Stimulated activated CD4-positive, alpha-beta T cell treated with anti-CD3 and anti-CD28 coated beads, TNF-alpha, amount 100 ng/mL, for 48 hours (primary cell): Measurements from ENCODE around the gene UACA.
"Not testable (repeated sequence)": the region's sequence is repeated elsewhere in the genome, so short reads cannot be mapped to it uniquely, and the experiment has no call there.

ENCODE experiments used
- DNase-seq, 3 donors: peaks; one replicate each; pipeline ENCODE4 v3.0.0-alpha.2; 2020; ENCODE audit warnings: low read depth in 3 of 3

The UACA gene, protein sequence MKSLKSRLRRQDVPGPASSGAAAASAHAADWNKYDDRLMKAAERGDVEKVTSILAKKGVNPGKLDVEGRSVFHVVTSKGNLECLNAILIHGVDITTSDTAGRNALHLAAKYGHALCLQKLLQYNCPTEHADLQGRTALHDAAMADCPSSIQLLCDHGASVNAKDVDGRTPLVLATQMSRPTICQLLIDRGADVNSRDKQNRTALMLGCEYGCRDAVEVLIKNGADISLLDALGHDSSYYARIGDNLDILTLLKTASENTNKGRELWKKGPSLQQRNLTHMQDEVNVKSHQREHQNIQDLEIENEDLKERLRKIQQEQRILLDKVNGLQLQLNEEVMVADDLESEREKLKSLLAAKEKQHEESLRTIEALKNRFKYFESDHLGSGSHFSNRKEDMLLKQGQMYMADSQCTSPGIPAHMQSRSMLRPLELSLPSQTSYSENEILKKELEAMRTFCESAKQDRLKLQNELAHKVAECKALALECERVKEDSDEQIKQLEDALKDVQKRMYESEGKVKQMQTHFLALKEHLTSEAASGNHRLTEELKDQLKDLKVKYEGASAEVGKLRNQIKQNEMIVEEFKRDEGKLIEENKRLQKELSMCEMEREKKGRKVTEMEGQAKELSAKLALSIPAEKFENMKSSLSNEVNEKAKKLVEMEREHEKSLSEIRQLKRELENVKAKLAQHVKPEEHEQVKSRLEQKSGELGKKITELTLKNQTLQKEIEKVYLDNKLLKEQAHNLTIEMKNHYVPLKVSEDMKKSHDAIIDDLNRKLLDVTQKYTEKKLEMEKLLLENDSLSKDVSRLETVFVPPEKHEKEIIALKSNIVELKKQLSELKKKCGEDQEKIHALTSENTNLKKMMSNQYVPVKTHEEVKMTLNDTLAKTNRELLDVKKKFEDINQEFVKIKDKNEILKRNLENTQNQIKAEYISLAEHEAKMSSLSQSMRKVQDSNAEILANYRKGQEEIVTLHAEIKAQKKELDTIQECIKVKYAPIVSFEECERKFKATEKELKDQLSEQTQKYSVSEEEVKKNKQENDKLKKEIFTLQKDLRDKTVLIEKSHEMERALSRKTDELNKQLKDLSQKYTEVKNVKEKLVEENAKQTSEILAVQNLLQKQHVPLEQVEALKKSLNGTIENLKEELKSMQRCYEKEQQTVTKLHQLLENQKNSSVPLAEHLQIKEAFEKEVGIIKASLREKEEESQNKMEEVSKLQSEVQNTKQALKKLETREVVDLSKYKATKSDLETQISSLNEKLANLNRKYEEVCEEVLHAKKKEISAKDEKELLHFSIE (N-terminal part only)

DNA sequence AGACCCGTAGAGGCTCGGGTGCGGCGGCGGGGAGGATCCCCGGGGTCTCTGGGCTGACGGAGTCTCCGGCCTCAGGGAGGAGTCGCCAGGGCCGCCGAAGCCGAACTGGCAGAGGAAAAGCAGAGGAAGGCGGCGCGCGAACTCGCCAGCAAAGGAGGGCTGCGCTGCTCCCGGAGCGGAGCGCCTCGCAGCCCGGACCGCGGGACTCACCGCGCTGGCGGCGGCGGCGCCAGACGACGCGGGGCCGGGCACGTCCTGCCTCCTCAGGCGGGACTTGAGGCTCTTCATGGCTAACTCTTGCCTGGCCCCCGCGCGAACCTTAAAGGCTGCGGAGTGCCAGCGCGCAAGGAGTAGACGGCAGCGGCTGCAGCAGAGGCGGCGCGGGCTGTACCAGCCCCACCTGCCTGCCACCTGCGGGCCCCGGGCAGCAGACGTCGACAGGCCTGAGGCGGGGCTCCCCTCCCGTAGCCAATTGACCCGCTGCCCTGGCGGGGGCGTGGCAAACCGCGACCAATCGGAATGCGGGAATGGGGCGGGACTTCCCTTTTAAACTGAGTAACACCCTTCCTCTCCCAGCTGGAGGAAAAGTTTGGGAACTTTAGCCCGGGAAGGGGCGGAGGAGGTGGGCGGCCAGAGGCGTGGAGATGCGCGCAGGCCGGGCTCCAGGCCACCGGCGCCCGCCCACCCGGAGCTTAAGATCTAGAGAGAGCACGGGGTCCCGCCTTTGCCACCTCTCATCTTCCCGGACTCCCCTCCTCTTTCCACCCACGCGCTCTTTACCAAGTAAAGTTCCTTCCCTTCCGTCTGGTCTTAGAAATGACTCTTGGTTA lies at the start of gene UACA:
TSS of gene UACA (minus strand) at position 439 of the 830 bp plus-strand sequence. CDS start at position 288, 151 bp downstream.
- peak; percentile 68 to 78 (median 72) for DNase-seq

DNA sequence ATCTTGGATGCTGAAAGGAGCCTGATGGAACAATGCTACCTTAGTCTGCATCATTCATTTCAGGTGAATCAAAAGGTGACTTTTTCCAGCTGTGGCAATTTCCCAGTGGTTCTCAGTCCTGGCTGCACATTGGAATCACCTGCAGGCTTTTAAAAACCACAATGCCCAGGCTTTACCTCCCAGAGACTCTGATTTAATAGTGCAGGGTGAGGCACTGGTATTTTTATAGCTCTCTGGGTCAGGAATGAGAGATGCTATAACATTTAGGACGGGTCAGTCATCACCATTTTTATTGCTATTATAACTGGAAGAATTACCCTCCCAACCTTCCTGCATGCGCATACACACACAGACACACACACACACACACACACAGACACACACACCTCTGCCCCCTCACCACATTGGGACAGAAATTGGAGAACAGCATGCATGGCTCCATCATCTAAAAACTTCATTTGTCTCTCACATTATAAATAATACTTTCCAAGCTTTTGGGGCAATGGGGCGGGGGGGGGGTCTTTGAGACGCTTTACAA lies 49.5 kb upstream of the UACA start:
- no peak for DNase-seq

DNA sequence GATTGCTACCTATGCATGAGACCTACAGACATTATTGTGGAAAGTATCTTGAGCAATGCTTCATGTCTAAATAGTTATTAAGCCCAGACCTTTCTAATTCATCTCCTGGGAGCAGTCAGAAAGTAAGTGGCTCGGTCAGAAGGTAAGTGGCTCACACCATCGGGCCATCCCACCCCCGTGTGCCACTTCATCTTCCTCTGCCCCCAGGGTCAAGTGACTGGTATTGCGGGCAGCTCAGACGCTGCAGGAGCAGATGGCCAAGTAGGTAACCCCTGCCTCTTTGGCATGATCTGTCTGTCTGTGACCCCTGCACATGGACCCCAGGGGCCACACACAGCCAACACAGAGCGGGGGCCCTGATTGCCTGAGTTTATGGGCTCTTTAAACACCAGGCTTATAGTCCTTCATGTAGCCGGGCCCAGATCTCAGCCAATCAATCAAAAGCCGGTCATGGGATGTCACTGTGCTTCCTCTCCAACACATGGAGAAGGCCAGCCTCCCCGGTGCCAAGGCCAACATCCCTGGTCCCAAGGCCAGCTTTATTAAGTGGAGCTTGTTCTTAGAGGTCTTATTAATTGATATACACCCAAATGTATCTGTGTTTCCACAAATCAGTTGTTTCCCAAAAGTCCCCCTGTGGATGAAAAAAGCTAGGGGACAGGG lies 47.7 kb upstream of the UACA start:
- no peak for DNase-seq

DNA sequence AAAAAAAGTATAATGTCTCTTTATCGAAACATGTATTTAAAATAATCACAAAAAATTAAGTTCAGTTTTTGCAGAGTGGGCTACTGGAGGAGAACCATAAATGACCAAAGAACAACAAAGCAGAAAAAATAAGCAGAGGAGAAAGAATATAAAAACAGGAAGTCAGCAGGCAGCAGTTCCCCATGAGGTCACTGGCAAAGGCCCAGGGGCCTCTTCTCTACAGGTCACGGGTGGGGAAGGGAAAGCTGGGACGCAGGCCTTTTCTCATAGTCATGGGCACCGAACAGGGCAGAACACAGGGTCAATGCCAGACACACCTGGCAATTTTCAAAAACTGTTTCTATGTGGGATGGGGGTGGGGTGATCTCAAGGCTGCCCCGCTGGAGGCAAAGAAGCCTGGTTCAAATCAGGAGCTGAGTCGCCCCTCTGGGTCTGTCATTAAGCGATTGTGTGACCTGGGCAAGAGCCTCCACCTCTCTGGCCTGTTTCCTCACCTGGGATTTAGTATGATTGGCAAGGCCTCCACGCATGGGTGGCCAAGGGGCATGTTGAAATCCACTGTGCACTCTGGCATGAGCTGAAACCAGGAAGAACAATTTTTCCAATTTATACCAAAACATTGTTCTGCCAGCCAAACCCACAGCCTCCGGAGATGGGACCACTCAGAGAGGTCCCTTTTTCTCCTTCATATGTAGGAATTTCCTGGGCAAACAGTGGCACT lies 43.8 kb upstream of the UACA start:
- no peak for DNase-seq

DNA sequence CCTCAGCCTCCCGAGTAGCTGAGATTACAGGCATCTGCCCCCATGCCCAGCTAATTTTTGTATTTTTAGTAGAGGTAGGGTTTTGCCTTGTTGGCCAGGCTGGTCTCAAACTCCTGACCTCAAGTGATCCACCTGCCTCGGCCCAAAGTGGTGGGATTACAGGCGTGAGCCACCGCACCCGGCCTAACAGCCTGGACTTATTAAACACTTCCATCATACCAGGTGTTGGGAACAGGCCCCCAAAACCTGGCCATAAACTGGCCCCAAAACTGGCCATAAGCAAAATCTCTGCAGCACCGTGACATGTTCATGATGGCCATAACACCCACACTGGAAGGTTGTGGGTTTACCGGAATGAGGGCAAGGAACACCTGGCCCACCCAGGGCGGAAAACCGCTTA lies 41.0 kb upstream of the UACA start:
- DNase-seq, result not testable (repeated sequence)

DNA sequence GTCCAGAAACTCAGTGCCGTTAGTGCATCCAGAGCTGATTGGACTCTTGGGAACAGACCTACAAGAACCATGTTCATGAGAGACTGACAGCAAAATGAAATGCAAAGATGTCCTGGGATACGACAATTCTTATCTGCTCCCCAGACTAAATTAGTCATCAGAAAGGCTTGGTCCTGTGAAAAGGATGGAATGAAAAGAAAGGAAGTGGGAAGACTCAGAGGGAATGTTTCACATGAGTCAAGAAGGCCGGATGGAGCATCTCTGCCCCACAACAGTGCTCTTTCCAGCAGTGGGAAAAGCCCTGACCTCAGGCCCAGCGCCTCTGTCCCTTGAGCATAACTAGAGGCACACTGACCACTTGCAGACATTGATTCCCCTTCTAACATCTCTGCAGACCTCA lies 39.3 kb upstream of the UACA start:
- no peak for DNase-seq

DNA sequence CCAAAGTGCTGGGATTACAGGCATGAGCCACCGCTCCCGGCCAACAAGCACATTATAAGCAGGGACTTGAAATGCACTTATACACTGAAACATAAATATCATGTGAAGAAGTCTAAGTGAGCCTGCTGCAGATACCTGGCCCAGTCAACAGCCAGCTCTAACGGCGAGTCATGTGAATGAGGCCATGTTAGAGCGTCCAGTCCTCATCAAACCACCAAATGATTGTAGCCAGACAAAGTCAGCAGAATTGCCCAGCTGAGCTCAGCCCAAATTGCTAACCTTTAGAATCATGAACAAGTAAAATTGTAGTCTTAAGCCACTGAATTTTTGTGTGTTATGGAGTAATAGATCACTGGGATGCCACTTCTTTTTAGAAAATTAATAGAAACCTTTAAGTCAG lies 37.8 kb upstream of the UACA start:
- DNase-seq, result no peak

DNA sequence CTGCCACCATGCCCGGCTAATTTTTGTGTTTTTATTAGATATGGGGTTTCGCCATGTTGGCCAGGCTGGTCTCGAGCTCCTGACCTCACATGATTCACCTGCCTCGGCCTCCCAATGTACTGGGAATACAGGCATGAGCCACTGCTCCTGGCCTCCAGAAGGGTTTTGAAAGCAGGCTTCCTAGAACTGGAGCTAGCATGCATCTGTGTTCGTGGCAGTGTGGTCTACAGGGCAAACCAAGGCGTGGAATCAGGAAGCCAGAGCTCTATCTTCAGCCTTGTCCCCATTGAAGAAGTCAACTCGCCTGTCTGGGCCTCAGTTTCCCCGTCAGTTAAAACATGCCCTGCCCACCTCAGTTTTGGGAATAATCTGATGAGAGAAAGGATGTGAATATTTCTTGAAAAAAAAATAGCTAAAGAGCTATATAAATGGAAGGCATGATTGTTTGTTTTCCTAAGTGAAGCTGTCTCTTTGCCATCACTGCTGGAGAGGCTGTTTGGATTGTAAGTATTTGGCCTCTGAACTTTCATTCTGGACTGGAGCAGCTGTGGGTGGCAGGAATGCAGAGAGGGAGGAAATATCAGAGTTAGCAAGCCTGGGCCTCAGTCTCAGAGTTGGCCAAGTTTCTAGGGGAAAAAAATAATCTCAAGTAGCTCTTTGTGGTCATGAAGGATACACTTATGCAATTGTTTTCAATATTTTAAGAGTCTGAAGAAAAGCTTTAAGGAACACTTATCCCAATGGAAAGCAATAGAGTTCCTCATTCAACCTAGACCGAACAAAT lies 36.5 kb upstream of the UACA start:
- no peak for DNase-seq

DNA sequence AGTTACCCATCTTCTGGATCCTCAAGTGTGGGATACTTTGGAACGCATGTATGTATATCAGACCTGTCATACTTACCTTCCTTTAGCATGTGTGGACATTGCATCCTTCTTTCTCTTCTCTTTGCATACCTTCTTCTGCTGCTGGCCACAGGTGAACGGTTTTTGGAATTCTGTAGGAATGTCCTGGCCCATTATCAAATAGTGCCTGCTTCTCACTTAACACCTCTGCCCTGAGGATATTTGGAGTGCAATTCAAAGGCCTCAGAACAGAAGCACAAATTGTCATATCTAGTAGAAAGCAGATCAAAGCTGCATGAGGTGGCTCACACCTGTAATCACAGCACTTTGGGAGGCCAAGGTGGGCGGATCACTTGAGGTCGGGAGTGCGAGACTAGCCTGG lies 34.1 kb upstream of the UACA start:
- DNase-seq, result no peak

DNA sequence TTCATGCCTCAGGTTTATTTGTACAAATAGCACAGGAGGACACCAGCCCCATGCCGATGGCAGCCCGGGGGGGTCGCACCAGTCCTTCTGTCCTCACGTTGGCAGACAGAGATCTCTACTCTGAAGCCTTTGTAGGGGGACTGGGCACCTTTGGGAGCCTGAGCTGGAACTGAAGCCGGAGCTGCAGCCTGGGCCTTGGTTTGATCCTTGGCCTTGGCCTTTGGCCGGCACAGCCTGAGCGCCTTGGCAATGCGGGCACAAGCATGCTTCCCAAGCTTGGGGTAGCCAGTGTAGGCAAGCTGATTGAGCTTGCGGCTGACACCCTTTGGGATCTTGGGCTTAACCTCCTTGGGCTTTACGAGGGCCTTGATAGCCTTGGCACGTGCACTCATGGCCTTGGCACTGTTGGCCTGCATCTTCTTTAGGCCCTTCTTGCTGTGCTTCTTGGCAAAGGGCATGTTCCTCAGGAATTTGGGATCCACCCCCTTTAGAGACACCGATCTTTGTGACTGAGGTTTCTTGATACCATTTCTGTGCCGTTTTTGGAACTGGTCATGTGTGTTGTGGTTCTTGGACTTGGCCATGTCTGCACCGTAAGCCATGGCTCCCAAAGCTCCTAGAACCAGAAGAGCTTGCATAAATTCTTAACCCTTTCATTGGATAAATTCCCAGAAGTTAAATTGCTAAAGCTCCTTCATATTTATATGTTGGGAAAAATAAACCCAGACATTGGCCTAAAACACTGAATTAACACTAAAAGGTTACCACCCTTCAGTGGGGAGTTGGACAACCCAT lies 33.4 kb upstream of the UACA start:
- DNase-seq, result no peak

DNA sequence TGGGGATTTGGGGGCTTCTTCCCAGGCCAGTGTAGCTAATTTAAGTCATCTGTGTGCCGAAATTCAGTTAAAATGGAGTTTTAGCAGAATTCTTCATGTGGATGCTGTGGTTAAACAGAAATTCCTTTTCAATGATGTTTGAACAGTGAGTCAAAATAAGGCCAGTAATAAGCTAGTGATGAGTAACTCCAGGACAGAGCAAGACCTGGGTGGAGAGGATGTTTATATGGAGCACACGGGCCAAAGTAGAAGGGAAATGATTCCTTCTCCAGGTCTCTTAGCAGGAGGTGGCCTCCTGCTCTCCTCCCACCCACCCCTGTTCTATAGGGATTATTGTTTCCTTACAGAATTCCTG lies 31.9 kb upstream of the UACA start:
- no peak for DNase-seq

DNA sequence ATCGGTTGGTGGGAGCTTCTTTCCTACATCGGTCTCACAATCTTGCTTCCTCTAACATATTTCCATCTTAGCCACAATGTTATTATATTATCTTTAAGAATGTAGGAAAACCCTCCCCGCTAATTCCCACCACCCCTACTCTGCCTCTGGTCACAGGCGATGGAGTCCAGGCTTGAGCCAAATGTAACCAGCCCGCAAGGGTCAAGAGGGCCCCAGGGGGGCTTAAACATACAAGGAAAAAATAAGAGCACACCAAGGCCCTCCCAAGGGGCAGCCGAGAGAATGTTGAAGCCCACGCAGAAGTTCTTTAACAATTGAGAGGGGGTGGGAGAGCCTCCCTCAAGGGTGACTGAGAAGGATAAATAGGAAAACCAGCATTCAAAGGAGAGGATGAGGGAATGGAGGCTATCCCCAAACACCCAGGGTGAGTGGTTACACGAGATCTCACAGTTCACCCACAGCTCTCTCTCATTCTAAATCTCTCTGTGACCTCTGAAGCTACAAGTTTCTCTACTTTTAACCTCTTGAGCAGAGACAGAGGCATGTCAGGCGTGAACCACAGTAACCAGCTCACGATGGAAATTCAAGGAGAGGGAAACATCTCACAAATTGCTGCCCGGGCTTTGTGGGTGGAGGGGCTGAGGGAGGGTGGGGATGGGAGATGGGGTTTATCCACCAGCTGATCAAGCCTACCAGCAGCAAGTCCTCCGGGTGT lies 31.4 kb upstream of the UACA start:
- no peak for DNase-seq

DNA sequence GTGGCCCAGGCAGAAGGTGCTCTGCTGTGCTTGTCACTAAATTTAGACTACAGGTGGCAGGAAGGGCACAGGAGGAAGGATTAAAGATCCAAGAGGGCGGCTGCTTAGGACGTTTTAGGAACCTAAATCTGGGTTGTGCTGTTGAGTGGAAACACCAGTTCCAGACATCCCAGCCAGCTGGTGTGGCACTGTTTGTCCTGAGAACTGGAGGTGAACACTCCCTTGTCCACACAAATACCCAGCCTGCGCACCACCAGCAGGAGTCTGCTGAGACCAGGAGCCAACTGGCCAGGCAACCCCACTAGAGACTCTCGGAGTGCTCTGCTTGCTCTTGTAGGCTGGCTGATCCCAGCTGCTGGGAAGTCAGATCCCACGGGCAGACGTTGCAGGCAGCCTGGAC lies 30.3 kb upstream of the UACA start:
- DNase-seq, result no peak

DNA sequence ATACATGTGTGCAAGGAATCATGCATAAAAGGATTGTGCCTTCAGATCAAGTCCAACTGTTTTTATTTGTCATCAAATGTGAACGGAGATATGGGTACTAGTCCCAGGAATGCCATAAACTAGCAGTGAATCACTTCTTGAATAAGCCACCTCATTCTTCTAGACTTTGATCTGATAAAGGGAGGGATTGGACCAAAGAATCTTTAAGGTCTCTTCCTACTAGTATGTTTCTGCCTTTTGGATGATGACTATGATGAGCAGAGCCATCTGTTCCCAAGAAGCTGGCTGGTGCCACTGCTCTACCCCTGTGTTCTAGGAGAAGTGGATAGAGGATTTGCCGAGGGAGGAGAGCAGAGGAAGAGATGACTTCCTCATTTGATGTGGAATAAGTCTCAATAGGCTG lies 28.8 kb upstream of the UACA start:
- no peak for DNase-seq

DNA sequence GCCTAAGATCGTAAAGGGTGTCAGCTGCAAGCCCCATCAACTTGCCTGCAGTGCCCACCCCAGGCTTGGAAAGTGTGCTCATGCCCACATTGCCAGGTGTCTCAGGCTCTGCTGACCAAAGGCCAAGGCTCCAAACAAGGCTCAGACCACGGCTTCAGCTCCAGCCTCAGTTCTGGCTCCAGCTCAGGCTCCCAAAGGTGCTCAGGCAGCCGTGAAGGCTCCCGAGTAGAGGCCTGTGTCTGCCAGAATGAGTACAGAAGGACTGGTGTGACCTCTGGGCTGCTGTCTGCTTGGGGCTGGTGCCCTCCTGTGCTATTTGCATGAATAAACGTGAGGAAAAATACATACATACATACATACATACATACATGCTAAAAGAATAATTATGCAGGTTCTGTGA lies 27.9 kb upstream of the UACA start:
- no peak for DNase-seq

DNA sequence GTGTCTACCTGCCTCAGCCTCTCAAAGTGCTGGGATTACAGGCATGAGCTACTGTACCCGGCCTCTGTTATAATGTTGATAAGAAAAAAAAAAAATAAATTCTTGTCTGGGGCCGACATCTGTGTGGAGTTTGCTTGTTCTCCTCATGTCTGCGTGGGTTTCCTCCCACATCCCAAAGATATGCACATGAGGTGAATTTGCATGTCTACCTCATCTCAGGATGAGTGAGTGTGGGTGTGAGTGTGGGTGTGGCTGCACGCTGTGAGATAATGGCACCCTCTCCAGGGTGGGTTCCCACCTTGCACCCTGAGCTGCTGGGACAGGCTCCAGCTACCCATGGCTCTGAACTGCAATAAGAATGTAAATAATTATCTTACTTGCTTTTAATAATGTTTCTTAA lies 25.9 kb upstream of the UACA start:
- no peak for DNase-seq
